HUES6 (cell line): ENCODE data around the gene MS4A8.
"Not testable (repeated sequence)": the region's sequence is repeated elsewhere in the genome, so short reads cannot be mapped to it uniquely, and the experiment has no call there.

ENCODE experiments used
- H3K27ac ChIP-seq: 2 replicates; pipeline ENCODE4 v1.7.0; 2013; ENCODE audit warnings: low read depth, mild to moderate bottlenecking, low read length, inconsistent platforms
- H3K27me3 ChIP-seq: 2 replicates; pipeline ENCODE4 v1.6.1; 2013; ENCODE audit warnings: low read length; ENCODE audit not compliant: control insufficient read depth, insufficient read depth
- H3K36me3 ChIP-seq: 2 replicates; pipeline ENCODE4 v1.6.1; 2013; ENCODE audit warnings: low read length; ENCODE audit not compliant: control insufficient read depth, insufficient read depth
- H3K4me1 ChIP-seq: 2 replicates; pipeline ENCODE4 v1.6.1; 2013; ENCODE audit warnings: low read length; ENCODE audit not compliant: control insufficient read depth, insufficient read depth
- H3K4me3 ChIP-seq: 2 replicates; pipeline ENCODE4 v1.5.1; 2013; ENCODE audit warnings: low read depth, low read length
- H3K9ac ChIP-seq: one replicate; pipeline ENCODE4 v1.6.1; 2013; ENCODE audit warnings: mild to moderate bottlenecking, low read length
- H3K9me3 ChIP-seq: 2 replicates; pipeline ENCODE4 v1.6.1; 2013; ENCODE audit warnings: low read depth, low read length; ENCODE audit not compliant: control insufficient read depth, insufficient read depth

MS4A8 gene

GRCh38 chr11:60699284-60699691 lies at the start of gene MS4A8:
MS4A8 (plus strand) TSS chr11:60699612; CDS start chr11:60700861, 1,249 bp downstream.
- H3K9me3 ChIP-seq, result no peaks in the 10 kb centered on the region
- no peak within 1 kb of the TSS for H3K9ac ChIP-seq
- H3K27me3 ChIP-seq, result no peaks in the 10 kb centered on the region
- H3K27ac ChIP-seq, result no peak within 1 kb of the TSS
- H3K4me3 ChIP-seq, result no peak within 1 kb of the TSS
- no peaks in the 10 kb centered on the region for H3K36me3 ChIP-seq
- no peaks in the 10 kb centered on the region; the same call in 1 of the 2 replicates for H3K4me1 ChIP-seq

- no peaks in the 10 kb centered on the region; the same call in 1 of the 2 replicates for H3K27me3 ChIP-seq
- H3K36me3 ChIP-seq, result no peaks in the 10 kb centered on the region
- no peak overlapping the region for H3K4me3 ChIP-seq
- no peak overlapping the region for H3K9ac ChIP-seq
- no peaks in the 10 kb centered on the region for H3K4me1 ChIP-seq
- H3K9me3 ChIP-seq, result no peaks in the 10 kb centered on the region
- no peak overlapping the region for H3K27ac ChIP-seq
These were observed 41.5 kb upstream of the MS4A8 start for GRCh38 chr11:60657888-60658287.

GRCh38 chr11:60658409-60658808 lies 41.0 kb upstream of the MS4A8 start:
- Histone ChIP-seq H3K4me3 (no peak overlapping the region), H3K36me3 (no peaks in the 10 kb centered on the region), H3K9me3 (no peaks in the 10 kb centered on the region), H3K27me3 (no peaks in the 10 kb centered on the region; the same call in 1 of the 2 replicates), H3K9ac (no peak overlapping the region), H3K4me1 (no peaks in the 10 kb centered on the region), H3K27ac (no peak overlapping the region)

GRCh38 chr11:60672255-60672654 lies 27.2 kb upstream of the MS4A8 start:
- no peak overlapping the region for H3K4me3 ChIP-seq
- H3K27me3 ChIP-seq, result no peaks in the 10 kb centered on the region
- no peaks in the 10 kb centered on the region for H3K36me3 ChIP-seq
- peaks cover 28% of the 10 kb centered on the region for H3K9me3 ChIP-seq
- H3K4me1 ChIP-seq, result no peaks in the 10 kb centered on the region
- no peak overlapping the region for H3K27ac ChIP-seq
- no peak overlapping the region for H3K9ac ChIP-seq

- H3K36me3 ChIP-seq, result not testable (repeated sequence)
- peaks cover 48% of the 10 kb centered on the region for H3K9me3 ChIP-seq
These were observed 21.2 kb upstream of the MS4A8 start for GRCh38 chr11:60678231-60678630.

GRCh38 chr11:60679879-60680278 lies 19.5 kb upstream of the MS4A8 start:
- Histone ChIP-seq H3K9me3 (peaks cover 39% of the 10 kb centered on the region), H3K27me3 (no peaks in the 10 kb centered on the region), H3K9ac (no peak overlapping the region), H3K27ac (no peak overlapping the region), H3K4me1 (no peaks in the 10 kb centered on the region), H3K36me3 (no peaks in the 10 kb centered on the region), H3K4me3 (no peak overlapping the region)

More at GRCh38 chr11:60678231-60678630, 21.2 kb upstream of the MS4A8 start:
- not testable (repeated sequence) for H3K27ac ChIP-seq, H3K4me3 ChIP-seq, H3K27me3 ChIP-seq, H3K9ac ChIP-seq, H3K4me1 ChIP-seq

GRCh38 chr11:60680455-60681119 lies 18.8 kb upstream of the MS4A8 start:
- Histone ChIP-seq H3K9me3 (peaks cover 39% of the 10 kb centered on the region), H3K27me3 (no peaks in the 10 kb centered on the region), H3K27ac (no peak overlapping the region), H3K4me3 (no peak overlapping the region), H3K4me1 (no peaks in the 10 kb centered on the region), H3K36me3 (no peaks in the 10 kb centered on the region), H3K9ac (no peak overlapping the region)

- not testable (repeated sequence) for H3K27ac ChIP-seq, H3K27me3 ChIP-seq, H3K9me3 ChIP-seq, H3K4me1 ChIP-seq, H3K36me3 ChIP-seq, H3K4me3 ChIP-seq, H3K9ac ChIP-seq
These were observed 14.9 kb upstream of the MS4A8 start for GRCh38 chr11:60684541-60684848.

GRCh38 chr11:60691661-60692060 lies 7.8 kb upstream of the MS4A8 start:
- Histone ChIP-seq H3K27ac (no peak overlapping the region), H3K27me3 (no peaks in the 10 kb centered on the region), H3K36me3 (no peaks in the 10 kb centered on the region), H3K4me1 (no peaks in the 10 kb centered on the region), H3K9me3 (no peaks in the 10 kb centered on the region), H3K9ac (no peak overlapping the region), H3K4me3 (no peak overlapping the region)

- Histone ChIP-seq H3K9me3 (no peaks in the 10 kb centered on the region), H3K4me1 (no peaks in the 10 kb centered on the region; the same call in 1 of the 2 replicates), H3K9ac (no peak overlapping the region), H3K27me3 (no peaks in the 10 kb centered on the region), H3K4me3 (no peak overlapping the region), H3K36me3 (no peaks in the 10 kb centered on the region), H3K27ac (no peak overlapping the region)
These were observed 524 bp downstream of the MS4A8 start for GRCh38 chr11:60699936-60700335.

GRCh38 chr11:60700689-60701468 lies 1.5 kb downstream of the MS4A8 start:
- no peaks in the 10 kb centered on the region; the same call in 1 of the 2 replicates for H3K4me1 ChIP-seq
- no peak overlapping the region for H3K9ac ChIP-seq
- H3K4me3 ChIP-seq, result no peak overlapping the region
- H3K27ac ChIP-seq, result no peak overlapping the region
- H3K27me3 ChIP-seq, result no peaks in the 10 kb centered on the region
- no peaks in the 10 kb centered on the region for H3K9me3 ChIP-seq
- H3K36me3 ChIP-seq, result no peaks in the 10 kb centered on the region
